Measurements from ENCODE around the gene DNMT3A. TPM values are rescaled to one million over a fixed set of nuclear protein-coding genes. Genes with fewer than 3 reads are reported as not detected.
"Not testable (repeated sequence)": the region's sequence is repeated elsewhere in the genome, so short reads cannot be mapped to it uniquely, and the experiment has no call there.

Gene DNMT3A
- total RNA-seq, 1 donor from 2014 or later = 18.6 TPM

DNA sequence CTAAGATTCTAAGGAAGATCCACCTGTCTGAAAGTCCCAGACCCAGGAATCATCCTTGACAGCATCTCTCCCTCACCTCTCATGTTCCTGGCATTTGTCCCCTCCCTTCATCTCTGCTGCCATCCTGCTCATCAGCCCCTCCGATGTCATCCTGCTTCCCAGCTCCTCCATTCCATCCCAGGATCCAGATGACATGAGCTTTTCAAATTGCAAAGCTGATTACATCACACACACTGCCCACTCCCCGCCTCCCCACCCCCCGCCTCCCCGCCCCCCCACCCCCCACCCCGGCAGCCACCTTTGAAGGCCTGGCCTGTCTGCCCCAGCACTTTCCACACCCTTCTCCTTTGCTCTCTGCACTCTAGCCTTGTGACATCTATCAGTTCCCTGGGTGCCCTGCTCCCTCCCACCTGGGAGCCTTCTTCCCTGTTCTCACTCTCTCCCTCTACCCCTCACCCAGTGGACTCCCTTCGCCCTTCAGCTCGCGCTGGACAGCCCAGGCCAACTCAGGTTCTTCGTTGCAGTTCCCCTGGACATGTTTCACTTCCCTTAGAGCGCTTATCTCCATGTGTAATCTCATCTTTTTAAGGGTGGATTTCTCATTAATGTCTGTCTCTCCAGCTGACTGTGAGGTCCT is 61.6 kb downstream of the DNMT3A start:
- no peak for DNase-seq (ENCODE audit: missing footprints)
- no peak for ATAC-seq
- intact Hi-C loops (cut with DNase I) = no loop called here

DNA sequence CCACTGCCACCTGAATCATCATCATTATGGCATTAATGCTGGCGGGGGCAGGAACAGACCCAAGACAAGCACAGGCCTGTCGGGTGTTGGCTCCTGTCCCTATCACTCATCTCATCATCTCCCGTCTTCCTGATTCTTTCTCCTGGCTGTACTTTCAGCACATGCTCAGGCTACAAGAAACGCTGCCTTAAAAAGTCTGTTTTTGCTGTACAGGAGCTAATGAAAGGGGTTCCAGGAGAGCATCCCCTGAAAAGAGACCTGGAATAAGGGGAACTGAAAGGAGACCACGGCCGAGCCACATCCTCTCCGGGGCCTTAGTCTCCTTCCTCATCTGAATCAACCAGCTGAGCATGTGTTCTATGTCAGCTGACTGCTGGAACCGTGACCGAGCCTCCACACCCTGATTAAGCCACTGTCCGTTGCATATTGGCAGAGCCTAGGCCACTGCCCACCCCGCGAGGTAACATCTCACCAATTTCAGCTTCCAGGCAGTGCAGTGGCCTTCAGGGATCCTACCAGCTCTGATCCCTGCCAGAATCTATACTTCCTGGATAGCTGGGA is 62.6 kb downstream of the DNMT3A start:
- intact Hi-C loops (cut with DNase I) = loop anchor here (5.0 kb wide), 1 partner anchor 63 kb away; the partner anchor contains the start of gene DNMT3A
- no peak for DNase-seq (ENCODE audit: missing footprints)
- peak; percentile 79 for ATAC-seq

DNA sequence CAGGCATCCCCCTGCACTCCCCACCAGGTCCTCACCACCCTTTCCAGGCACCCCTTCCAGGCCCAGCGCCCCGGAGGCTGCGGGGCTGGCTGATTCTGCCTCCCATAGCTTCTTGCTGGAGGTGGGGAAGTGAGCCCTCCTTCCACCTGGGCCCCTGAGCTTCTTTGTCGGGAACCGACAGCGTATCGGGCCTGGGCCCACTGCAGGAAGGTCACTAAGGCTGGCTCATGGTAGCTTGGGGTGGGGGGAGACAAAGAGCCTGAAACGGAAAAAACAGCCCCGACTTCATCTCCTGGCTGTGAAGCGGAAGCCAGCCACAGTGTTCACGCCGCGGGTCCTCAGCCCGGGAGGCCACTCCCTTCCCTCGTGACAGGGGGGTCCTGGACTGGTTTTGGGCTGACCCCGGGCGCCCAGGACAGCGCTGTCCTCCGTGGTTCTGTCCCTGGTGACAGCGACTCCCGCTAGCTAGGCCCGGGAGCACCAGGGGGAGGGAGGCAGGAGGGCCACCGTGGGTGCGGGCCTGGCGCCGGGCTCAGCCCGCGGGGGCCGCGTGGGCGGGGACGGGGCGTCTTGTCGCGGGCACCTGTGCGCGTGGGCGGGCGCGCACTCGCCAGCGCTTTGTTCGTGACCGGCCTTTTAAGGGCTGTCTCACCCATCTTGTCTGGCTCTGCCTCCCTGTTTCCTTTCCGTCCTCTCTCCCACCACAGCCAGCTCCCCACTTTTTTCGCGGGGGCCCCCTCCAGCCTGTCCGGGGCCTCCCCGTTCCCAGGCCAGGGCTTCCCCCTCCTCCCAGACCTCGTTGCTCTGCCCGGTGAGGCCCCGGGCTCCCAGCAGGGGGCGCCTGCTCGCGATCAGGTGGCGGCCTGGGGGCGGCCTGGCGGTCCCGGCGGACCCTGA is 64.9 kb downstream of the DNMT3A start:
- intact Hi-C loops (cut with DNase I) = loop anchor here (5.0 kb wide), 1 partner anchor 65 kb away; the partner anchor contains the start of gene DNMT3A
- peak; percentile 82 for DNase-seq (ENCODE audit: missing footprints)
- ATAC-seq = peak; percentile 26

DNA sequence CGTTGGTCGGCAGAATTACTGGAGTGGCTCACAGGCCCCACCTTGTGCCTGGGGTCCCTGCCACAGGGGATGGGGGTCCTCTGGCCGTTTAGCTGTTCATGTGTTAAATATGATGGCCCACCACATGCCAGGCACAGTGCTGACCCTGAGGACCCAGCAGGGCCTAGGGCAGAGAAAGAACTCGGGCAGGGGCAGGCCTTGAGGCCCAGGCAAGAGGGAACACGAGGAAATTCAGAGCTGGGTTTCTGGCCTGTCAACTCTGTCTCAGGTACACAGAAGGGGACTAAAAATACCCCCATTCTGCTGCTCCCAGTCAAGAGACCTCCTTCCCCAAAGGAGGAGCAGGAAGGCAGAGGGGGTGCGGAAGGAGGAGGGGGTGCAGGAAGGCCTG is 66.2 kb downstream of the DNMT3A start:
- no peak for DNase-seq (ENCODE audit: missing footprints)
- intact Hi-C loops (cut with DNase I) = loop anchor here (5.0 kb wide), 1 partner anchor 67 kb away; the partner anchor contains the start of gene DNMT3A
- ATAC-seq = no peak

GRCh38 chr2:25274868-25275574 is 66.7 kb downstream of the DNMT3A start:
- DNase-seq (ENCODE audit: missing footprints) (no peak), ATAC-seq (peak; percentile 18)
- intact Hi-C loops (cut with DNase I) = loop anchor here (5.0 kb wide), 1 partner anchor 67 kb away; the partner anchor contains the start of gene DNMT3A

DNA sequence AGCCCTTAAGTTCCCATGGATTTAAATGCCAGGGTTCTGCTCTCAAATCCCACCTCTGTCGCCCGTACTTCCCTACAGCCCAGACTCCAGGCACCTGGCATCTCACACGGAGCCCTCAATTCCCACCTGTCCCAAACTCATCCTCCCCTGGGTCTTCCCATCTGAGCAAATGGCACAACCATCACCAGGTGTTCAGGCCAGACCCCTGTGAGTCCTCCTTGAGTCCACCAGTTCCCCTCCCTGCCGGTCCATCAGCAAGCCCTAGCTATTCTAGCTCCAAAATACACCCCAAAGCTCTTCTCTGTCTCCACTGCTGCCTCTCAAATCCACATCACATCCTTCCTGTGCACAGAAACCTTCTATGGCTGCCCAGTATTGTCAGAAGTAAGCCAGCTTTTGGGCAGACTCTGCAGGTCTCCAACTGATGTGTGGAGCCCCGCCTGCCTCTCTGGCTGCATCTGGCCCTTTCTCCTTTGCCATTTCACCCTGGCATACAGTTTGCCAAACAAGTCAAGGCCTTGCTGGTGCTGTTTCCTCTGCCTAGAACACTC is 67.7 kb downstream of the DNMT3A start:
- intact Hi-C loops (cut with DNase I) = no loop called here
- DNase-seq (ENCODE audit: missing footprints) (no peak), ATAC-seq (no peak)

DNA sequence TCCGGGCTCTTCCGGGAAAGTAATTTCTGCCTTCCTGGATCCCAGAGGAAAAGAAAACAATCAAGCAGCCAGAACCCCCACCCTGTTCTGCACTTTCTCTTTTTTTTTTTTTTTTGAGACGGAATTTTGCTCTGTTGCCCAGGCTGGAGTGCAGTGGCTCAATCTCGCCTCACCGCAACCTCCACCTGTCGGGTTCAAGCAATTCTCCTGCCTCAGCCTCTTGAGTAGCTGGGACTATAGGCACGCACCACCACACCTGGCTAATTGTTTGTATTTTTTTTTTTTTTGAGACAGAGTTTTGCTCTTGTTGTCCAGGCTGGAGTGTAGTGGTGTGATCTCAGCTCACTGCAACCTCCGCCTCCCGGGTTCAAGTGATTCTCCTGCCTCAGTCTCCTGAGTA is 69.0 kb downstream of the DNMT3A start:
- ATAC-seq; DNase-seq (ENCODE audit: missing footprints); intact Hi-C loops (cut with DNase I): not testable (repeated sequence)

GRCh38 chr2:25270061-25270460 is 71.7 kb downstream of the DNMT3A start:
- ATAC-seq = no peak
- intact Hi-C loops (cut with DNase I) = no loop called here
- no peak for DNase-seq (ENCODE audit: missing footprints)

DNA sequence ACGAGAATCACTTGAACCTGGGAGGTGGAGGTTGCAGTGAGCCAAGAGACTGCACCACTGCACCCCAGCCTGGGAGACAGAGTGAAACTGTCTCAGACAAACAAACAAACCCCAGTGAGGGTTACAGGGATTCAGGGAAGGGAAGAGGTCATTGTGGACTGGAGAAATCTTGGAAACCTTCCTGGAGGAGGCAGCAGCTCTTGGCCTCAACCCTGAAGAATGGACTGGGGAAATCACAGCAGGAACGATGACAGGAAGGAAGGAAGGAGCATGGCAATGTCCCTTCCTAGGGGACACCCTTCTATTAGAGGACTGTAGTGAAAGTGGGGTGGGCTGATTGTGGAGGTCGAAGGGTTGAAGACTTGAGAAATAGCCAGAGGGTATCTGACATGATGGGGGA is 72.5 kb downstream of the DNMT3A start:
- ATAC-seq = no peak
- intact Hi-C loops (cut with DNase I) = no loop called here

GRCh38 chr2:25268139-25268538 is 73.6 kb downstream of the DNMT3A start:
- intact Hi-C loops (cut with DNase I) = no loop called here
- no peak for DNase-seq (ENCODE audit: missing footprints)
- ATAC-seq = no peak

More for the DNA sequence above, 72.5 kb downstream of the DNMT3A start:
- DNase-seq (ENCODE audit: missing footprints) = no peak

DNA sequence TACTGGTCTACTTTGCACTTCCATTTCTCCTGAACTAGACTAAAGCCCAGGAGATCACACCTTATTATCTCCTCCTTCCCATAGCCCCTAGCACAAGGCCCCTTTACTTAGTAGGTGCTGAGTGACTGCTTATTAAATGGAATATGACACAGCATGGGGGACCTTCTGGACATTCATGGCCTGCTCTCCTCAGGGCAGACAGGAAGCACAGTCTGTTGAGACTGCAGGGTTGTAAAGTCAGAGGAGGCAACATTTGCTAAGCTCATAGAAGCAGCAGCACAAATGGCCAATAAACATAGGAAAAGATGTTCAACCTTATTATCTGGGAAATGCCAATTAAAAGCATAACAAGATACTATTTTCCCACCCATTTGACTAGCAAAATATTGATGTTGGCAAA is 75.3 kb downstream of the DNMT3A start:
- intact Hi-C loops (cut with DNase I) = no loop called here
- ATAC-seq = no peak
- no peak for DNase-seq (ENCODE audit: missing footprints)

DNA sequence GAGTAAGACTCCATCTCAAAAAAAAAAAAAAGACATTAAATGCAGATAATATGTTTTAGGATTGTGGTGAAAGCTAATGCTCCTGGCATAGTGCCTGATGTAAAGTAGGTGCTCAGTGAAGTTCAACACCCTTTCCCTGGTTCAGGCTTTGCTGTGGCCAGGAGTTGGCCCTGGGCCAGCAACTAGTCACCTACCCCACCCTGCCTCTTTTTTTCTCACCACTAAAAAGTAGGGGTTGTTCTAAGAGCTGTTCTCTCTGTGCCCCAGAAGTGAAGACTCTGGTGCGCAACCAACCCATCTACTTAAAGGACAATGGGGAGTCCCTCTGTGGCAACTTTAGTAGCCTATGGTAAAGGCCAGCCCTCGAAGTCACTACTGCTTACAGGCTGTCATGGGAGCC is 75.9 kb downstream of the DNMT3A start:
- intact Hi-C loops (cut with DNase I) = no loop called here
- DNase-seq (ENCODE audit: missing footprints) (no peak), ATAC-seq (no peak)

DNA sequence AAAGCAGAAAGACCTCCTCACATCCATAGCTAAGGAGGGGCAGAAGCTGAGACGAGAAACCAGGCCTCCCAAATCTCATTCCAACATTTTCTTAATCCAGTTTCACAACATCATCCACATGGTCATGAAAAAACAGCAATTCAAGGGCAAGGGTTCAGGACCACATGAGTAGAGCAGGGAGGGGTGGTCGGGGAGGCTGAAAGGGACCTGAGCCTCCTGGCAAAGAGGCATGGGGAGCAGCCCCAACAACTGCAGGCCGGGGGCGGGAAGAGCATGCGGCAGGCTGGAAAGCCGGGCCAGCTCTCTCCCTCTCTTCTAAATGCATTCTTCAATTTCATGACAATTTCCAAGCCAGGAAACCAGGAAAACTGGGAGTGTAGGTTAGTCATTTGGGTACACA is 76.7 kb downstream of the DNMT3A start:
- DNase-seq (ENCODE audit: missing footprints) = no peak
- intact Hi-C loops (cut with DNase I) = no loop called here
- ATAC-seq = no peak

GRCh38 chr2:25262288-25262687 is 79.4 kb downstream of the DNMT3A start:
- ATAC-seq (no peak), DNase-seq (ENCODE audit: missing footprints) (no peak)
- intact Hi-C loops (cut with DNase I) = no loop called here

- DNase-seq (ENCODE audit: missing footprints) (peak; percentile 16), ATAC-seq (no peak)
- intact Hi-C loops (cut with DNase I) = no loop called here
Measured at GRCh38 chr2:25259737-25260124, 82.0 kb downstream of the DNMT3A start.

DNA sequence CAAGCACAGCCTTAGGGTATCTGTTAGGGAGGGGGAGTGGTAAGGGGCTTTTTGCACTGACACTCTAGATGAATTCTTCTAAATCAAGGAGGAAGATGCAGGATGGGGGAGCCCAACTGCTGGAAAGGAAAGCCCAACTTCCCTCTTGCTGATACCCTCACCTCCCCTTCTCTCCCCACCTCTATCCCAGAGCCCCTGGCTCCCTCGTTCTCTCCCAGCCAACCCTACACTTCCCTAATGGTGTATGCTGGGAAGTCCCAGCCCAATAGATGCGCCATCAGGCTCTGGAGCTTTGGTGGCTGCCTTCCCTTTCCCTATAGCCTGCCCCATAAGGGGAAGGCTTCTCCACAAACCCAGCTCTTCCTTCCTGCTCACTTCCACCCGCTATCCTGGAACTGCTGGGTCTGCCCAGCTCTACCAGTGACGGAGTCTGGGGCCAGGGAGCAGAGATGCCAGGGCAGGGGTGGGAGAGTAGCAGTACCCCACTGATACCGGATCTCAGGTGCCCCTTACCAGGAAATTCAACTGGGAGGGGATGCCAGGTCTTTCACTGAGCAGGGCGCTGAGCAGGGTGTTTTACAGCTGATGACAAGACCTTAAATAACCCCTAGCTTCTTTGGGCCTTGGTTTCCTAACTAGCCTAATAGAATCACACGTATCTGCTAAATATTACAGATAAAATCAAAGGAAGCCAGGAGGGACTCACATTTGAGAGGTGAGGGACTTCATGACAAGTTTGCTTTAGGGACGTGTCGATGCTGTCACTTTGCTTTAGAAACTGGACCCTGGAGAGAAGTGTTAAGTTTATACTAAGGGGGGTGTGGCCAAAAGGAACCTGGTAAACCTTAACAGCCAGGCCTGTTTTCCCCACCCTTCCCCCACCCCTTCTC is 82.6 kb downstream of the DNMT3A start:
- intact Hi-C loops (cut with DNase I) = no loop called here
- ATAC-seq = no peak

DNA sequence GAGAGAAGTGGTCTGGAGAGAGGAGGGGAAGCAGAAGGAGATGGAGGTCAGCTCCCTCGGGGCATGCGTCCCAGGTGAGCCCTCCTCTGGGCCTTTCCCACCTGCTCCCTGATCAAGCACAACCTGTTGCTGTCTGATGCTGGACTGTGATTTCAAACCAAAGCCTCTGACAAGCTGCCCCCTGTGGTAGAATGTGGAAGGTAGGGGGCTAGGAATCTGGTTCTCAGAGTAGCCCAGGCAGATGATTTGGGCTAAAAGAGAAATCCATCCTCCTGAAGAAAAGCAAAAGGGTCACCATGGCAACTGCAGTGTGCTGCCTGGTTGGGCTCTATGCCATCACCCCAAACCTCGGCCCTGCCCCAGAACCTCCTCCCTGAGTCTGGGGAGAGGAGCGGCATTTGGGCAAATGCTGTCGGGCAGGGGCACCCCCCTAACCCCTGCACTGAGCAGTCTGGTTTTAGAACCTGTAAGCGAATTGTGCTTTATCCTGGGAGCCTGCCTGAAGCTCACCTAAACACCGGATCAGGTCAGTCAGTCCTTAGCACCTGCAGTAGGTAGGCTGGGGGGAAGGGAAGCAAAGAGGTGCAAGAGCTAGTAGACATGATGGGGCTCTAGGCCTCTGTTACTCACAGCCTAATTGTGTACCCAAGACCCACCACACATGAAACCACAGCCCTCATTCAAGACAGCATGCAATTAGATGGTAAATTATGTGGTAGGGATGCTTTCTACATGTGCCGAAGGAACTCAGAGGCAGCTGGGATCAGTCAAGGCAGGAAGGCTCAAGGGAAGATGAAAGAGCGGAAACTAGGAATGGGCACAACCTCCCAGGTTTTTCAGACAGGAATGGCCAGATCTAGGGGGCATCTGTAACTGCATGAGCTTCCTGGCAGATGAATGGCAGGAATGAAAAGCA is 83.5 kb downstream of the DNMT3A start:
- intact Hi-C loops (cut with DNase I) = no loop called here
- no peak for ATAC-seq
- peak; percentile 11 for DNase-seq (ENCODE audit: missing footprints)

More for the DNA sequence above, 82.6 kb downstream of the DNMT3A start:
- peak; percentile 14 for DNase-seq (ENCODE audit: missing footprints)

Measured in Right ventricle myocardium inferior (tissue), 1 donor.